HCT116 (cell line): Measurements from ENCODE around the gene PRDM1. TPM values are rescaled to one million over a fixed set of nuclear protein-coding genes. Genes with fewer than 3 reads are reported as not detected.

ENCODE experiments used
- ATAC-seq: fragments of 200-7000 bp; cut with Tn5 transposase; 2 replicates; pipeline ENCODE4 v1.9.1; 2020; ENCODE audit warnings: mild to moderate bottlenecking, moderate library complexity
- BruUV-seq: library from RNA; stranded (reverse); fragments of 400-500 nt; replicated peaks from 2 replicates; lab custom pipeline; 2021; lab: Mats Ljungman, UMichigan
- CTCF ChIA-PET: fragments of 300-600 bp; sonication (Branson Sonifier 250); formaldehyde crosslinking; loops from one replicate; lab custom pipeline; 2021; ENCODE audit warnings: antibody characterized with exemption; lab: Charles Lee
- POLR2A ChIA-PET: fragments of 300-600, 350-600 bp; sonication (Branson Sonifier 250); formaldehyde crosslinking; loops from one replicate; lab custom pipeline; 2021; ENCODE audit warnings: antibody characterized with exemption; lab: Charles Lee
- RAD21 ChIA-PET, 2 experiments: fragments of 300-600 bp; sonication (Branson Sonifier 250); formaldehyde crosslinking; loops; one replicate each; lab custom pipeline; 2023; ENCODE audit warnings: low total read pairs in 2 of 2; ENCODE audit not compliant: uncharacterized antibody in 2 of 2, unreplicated experiment in 2 of 2, low non-redundant PET in 1 of 2; lab: Charles Lee
- DNase-seq: peaks from one replicate; pipeline ENCODE4 v3.0.0-alpha.2; 2010; ENCODE audit warnings: low read depth, low spot score
- H2AFZ ChIP-seq: fragments of 200-600 bp; shearing (Covaris generic), sonication (generic); 2 replicates; pipeline ENCODE4 v1.6.1; 2017; ENCODE audit warnings: low read depth, mixed run types, mixed read lengths, antibody characterized with exemption, low read length; ENCODE audit not compliant: poor library complexity, severe bottlenecking
- H3K27ac ChIP-seq: 2 replicates; pipeline ENCODE4 v1.5.1; 2012; ENCODE audit warnings: low read depth, low read length
- H3K27me3 ChIP-seq: fragments of 200-600 bp; sonication (generic); 2 replicates; pipeline ENCODE4 v1.6.1; 2016; ENCODE audit warnings: mixed run types, low read length, mixed read lengths; ENCODE audit not compliant: insufficient read depth
- H3K36me3 ChIP-seq, 2 experiments: fragments of 200-500 bp in 1 of 2; fragments of 200-600 bp in 1 of 2; sonication (Bioruptor generic) in 1 of 2; sonication (generic) in 1 of 2; 2 replicates each; pipeline versions ENCODE4 v1.5.1 to v1.6.1; 2014 to 2016; ENCODE audit warnings: low read length in 2 of 2, inconsistent platforms in 1 of 2, mixed read lengths in 1 of 2, mixed run types in 1 of 2; ENCODE audit not compliant: insufficient read depth in 2 of 2, control insufficient read depth in 1 of 2
- H3K4me1 ChIP-seq, 2 experiments: fragments of 200-600 bp in 1 of 2; sonication (generic) in 1 of 2; 2 replicates each; pipeline versions ENCODE4 v1.5.1 to v1.6.1; 2012 to 2017; ENCODE audit warnings: low read length in 2 of 2, inconsistent platforms in 1 of 2, mild to moderate bottlenecking in 1 of 2, mixed read lengths in 1 of 2, mixed run types in 1 of 2, moderate library complexity in 1 of 2; ENCODE audit not compliant: insufficient read depth in 2 of 2, control insufficient read depth in 1 of 2
- H3K4me2 ChIP-seq: fragments of 200-600 bp; sonication (generic); 2 replicates; pipeline ENCODE4 v1.6.1; 2017; ENCODE audit warnings: mixed run types, low read length, mixed read lengths
- H3K4me3 ChIP-seq, 2 experiments: fragments of 200-600 bp in 1 of 2; sonication (generic) in 1 of 2; replicated peaks in 1 of 2; 2 replicates each; pipeline ENCODE4 v1.5.1; 2011 to 2016; ENCODE audit warnings: low read length in 2 of 2, control low read depth in 1 of 2, low read depth in 1 of 2, mild to moderate bottlenecking in 1 of 2, mixed read lengths in 1 of 2, mixed run types in 1 of 2
- H3K79me2 ChIP-seq: fragments of 200-600 bp; sonication (generic); 2 replicates; pipeline ENCODE4 v1.6.1; 2017; ENCODE audit warnings: mild to moderate bottlenecking, mixed run types, low read length, moderate library complexity, mixed read lengths; ENCODE audit not compliant: insufficient read depth
- H3K9ac ChIP-seq: fragments of 200-600 bp; sonication (generic); 2 replicates; pipeline ENCODE4 v1.6.1; 2016; ENCODE audit warnings: low read length, mixed read lengths
- H3K9me2 ChIP-seq: fragments of 200-600 bp; sonication (generic), shearing (Covaris generic); 2 replicates; pipeline ENCODE4 v1.6.1; 2017; ENCODE audit warnings: mixed run types, mild to moderate bottlenecking, moderate library complexity; ENCODE audit not compliant: insufficient read depth
- H3K9me3 ChIP-seq, 2 experiments: fragments of 200-500 bp in 1 of 2; fragments of 200-600 bp in 1 of 2; sonication (Bioruptor generic) in 1 of 2; sonication (generic) in 1 of 2; 2 replicates each; pipeline ENCODE4 v1.6.1; 2014 to 2017; ENCODE audit warnings: low read length in 2 of 2, mixed read lengths in 2 of 2, inconsistent platforms in 1 of 2, low read depth in 1 of 2, mild to moderate bottlenecking in 1 of 2, mixed run types in 1 of 2, moderate library complexity in 1 of 2; ENCODE audit not compliant: control insufficient read depth in 1 of 2, insufficient read depth in 1 of 2
- H4K20me1 ChIP-seq: fragments of 200-600 bp; sonication (generic), shearing (Covaris generic); 2 replicates; pipeline ENCODE4 v1.6.1; 2017; ENCODE audit warnings: mixed run types, mild to moderate bottlenecking, moderate library complexity; ENCODE audit not compliant: insufficient read depth
- EGR1 ChIP-seq: IDR thresholded peaks from 2 replicates; pipeline ENCODE4 v1.6.1; 2012; ENCODE audit warnings: low read depth
- EZH2 ChIP-seq: fragments of 200-600 bp; sonication (generic); IDR thresholded peaks from 2 replicates; pipeline ENCODE4 v1.6.1; 2017; ENCODE audit warnings: antibody characterized with exemption, mixed run types
- EZH2phosphoT487 ChIP-seq: fragments of 200-600 bp; IDR thresholded peaks from 2 replicates; pipeline ENCODE4 v1.6.1; 2018; ENCODE audit warnings: antibody characterized with exemption, borderline replicate concordance
- FOSL1 ChIP-seq: IDR thresholded peaks from 2 replicates; pipeline ENCODE4 v1.6.1; 2012; ENCODE audit warnings: low read depth
- JUND ChIP-seq: IDR thresholded peaks from 2 replicates; pipeline ENCODE4 v1.6.1; 2012
- MAX ChIP-seq: IDR thresholded peaks from 2 replicates; pipeline ENCODE4 v1.6.1; 2012
- POLR2AphosphoS5 ChIP-seq: IDR thresholded peaks from 2 replicates; pipeline ENCODE4 v1.6.1; 2011; ENCODE audit warnings: mild to moderate bottlenecking, low read depth, low read length, moderate library complexity
- SIN3A ChIP-seq: IDR thresholded peaks from 2 replicates; pipeline ENCODE4 v1.6.1; 2012; ENCODE audit warnings: low read depth
- SP1 ChIP-seq: IDR thresholded peaks from 2 replicates; pipeline ENCODE4 v1.6.1; 2012; ENCODE audit warnings: low read depth
- TCF7L2 ChIP-seq: IDR thresholded peaks from 2 replicates; pipeline ENCODE4 v1.7.0; 2011; ENCODE audit warnings: borderline replicate concordance, inconsistent platforms; ENCODE audit not compliant: insufficient read depth, insufficient read length; ENCODE audit errors: extremely low read depth
- YY1 ChIP-seq: IDR thresholded peaks from 2 replicates; pipeline ENCODE4 v1.6.1; 2011; ENCODE audit warnings: low read length, low read depth, moderate library complexity, mild to moderate bottlenecking; ENCODE audit not compliant: insufficient replicate concordance; ENCODE audit errors: extremely low read depth
- ZFX ChIP-seq: fragments of 450-650 bp; IDR thresholded peaks from 2 replicates; pipeline ENCODE4 v1.6.1; 2017
- ZNF274 ChIP-seq: fragments of 200-500 bp; sonication (Bioruptor generic); IDR thresholded peaks from 2 replicates; pipeline ENCODE4 v1.6.1; 2014; ENCODE audit warnings: mild to moderate bottlenecking, low read depth, low read length, inconsistent platforms
- intact Hi-C: fragments of 100-400 bp; cut with micrococcal nuclease; formaldehyde crosslinking; loops from 2 replicates; pipeline ENCODE4 v1.10.0; 2022
- total RNA-seq: library from RNA; stranded (reverse); gene quantifications from one replicate; pipeline ENCODE4 v1.2.1, GENCODE V29; 2021; ENCODE audit not compliant: unreplicated experiment

Gene PRDM1
- total RNA-seq, 1 experiment from 2014 or later = 3.4 TPM

- RAD21 ChIA-PET = no interaction called here
- Histone ChIP-seq H3K4me3 (no peak overlapping the region), H3K9me3 (no peaks in the 10 kb centered on the region), H3K9ac (no peak overlapping the region), H2AFZ (no peak overlapping the region), H3K4me1 (peaks cover 12 to 15% of the 10 kb centered on the region in 2 experiments), H3K27me3 (no peaks in the 10 kb centered on the region), H3K9me2 (no peaks in the 10 kb centered on the region), H3K4me2 (no peak overlapping the region), H4K20me1 (no peaks in the 10 kb centered on the region), H3K36me3 (no peaks in the 10 kb centered on the region), H3K27ac (no peak overlapping the region), H3K79me2 (no peaks in the 10 kb centered on the region)
- CTCF ChIA-PET = no interaction called here
- no peak for DNase-seq
- BruUV-seq = no TSS peak
- no peak for ATAC-seq
- intact Hi-C loops = no loop called here
- no peak for TF ChIP-seq MAX
- TF ChIP-seq POLR2AphosphoS5 = no peak
- TF ChIP-seq EZH2 = no peak
- TF ChIP-seq EZH2phosphoT487 = no peak
- TF ChIP-seq SP1 = no peak
- POLR2A ChIA-PET = no interaction called here
These were observed 21.0 kb downstream of the PRDM1 start for GRCh38 chr6:106107043-106107613.

GRCh38 chr6:106108129-106108528 lies 22.0 kb downstream of the PRDM1 start:
- peaks cover 12 to 15% of the 10 kb centered on the region in 2 experiments for H3K4me1 ChIP-seq
- no peaks in the 10 kb centered on the region for H3K36me3 ChIP-seq
- no peaks in the 10 kb centered on the region for H3K9me2 ChIP-seq
- no peak overlapping the region for H3K9ac ChIP-seq
- no peak for ATAC-seq
- H3K4me2 ChIP-seq = no peak overlapping the region
- ChIA-PET CTCF (no interaction called here), POLR2A (no interaction called here), RAD21 (no interaction called here)
- no peaks in the 10 kb centered on the region for H3K27me3 ChIP-seq
- BruUV-seq = no TSS peak
- no peaks in the 10 kb centered on the region for H4K20me1 ChIP-seq
- H3K9me3 ChIP-seq = no peaks in the 10 kb centered on the region
- intact Hi-C loops = no loop called here
- no peaks in the 10 kb centered on the region for H3K79me2 ChIP-seq
- TF ChIP-seq FOSL1 (no peak), TCF7L2 (no peak), ZNF274 (no peak), JUND (no peak), EGR1 (no peak), SP1 (no peak), EZH2 (no peak), ZFX (no peak), YY1 (no peak), SIN3A (no peak)
- H3K4me3 ChIP-seq = no peak overlapping the region
- H3K27ac ChIP-seq = no peak overlapping the region
- no peak for DNase-seq
- no peak overlapping the region for H2AFZ ChIP-seq
